ENCODE data around the gene TSPAN31.
"Not testable (repeated sequence)": the region's sequence is repeated elsewhere in the genome, so short reads cannot be mapped to it uniquely, and the experiment has no call there.

TSPAN31 gene

DNA sequence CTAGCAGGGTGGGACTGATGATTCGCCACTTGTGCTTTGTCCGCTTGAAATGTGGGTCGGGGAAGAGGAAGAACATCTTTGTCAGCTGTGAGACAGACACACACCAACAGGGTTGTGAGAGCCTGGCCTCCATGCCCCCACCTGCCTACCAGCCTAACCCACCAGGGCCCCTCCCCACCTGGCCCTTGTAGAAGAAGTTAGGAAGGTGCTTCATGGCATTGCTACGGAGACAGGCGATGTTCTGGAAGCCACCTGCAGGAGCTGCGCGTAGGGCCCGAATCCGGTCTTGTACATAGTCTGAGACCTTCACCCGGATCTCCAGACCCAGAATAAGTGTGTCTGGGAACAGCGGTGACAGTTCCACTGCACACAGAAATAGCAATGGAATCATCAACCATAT lies 24.8 kb downstream of the TSPAN31 start:
- no peak for DNase-seq

DNA sequence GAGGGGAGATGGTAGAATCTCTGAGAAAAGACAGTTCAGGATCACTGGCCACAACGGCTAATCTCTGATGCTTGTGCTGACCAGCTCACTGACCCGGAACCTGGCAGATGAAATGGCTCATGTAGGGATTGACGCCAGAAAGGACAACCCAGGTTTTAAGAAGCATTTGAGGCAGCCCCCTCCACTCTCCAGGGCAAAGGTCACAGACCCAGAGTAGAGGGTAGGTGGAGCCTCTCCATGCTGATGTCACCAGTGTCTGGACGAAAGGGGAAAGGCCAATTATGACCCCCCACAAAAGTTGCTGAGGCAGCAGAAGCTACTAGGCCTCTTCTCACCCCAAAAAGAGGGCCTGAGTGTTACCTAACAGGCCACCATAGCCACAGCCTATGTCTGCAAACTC lies 25.9 kb downstream of the TSPAN31 start:
- DNase-seq = no peak

DNA sequence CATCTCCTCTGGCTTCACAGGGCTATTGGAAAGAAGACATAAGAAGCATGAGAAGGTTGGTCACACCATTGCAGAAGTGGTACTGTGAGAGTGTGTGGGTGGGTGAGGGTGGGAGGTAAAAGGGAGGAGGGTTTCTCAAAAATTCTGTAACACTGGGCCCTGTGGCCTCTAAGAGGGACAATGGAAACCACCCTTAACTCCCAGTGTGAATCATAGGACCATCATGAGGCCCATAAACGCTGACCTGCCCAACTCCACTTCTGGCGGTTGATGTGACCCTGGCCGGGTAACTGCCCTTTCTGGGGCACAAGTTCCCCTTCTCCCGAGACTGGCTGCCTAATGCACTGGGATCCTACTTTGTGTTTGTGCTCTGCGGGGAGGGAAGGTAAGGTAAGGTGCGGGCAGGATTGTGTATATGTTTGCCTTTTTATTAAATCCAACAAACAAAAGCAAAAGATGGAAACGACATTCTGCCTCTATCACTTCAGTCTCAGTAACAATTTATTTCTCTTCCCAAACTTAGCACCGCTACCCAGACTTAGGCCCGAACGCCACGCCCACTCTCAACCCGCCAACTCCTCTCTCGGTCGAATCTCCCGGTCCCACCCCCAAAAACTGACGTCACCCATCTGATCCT lies 26.5 kb downstream of the TSPAN31 start:
- peak; percentile 91 for DNase-seq

- peak; percentile 96 for DNase-seq
These were observed 27.1 kb downstream of the TSPAN31 start, which contains the start of gene METTL1 for GRCh38 chr12:57771873-57772428. TSS of gene METTL1 (minus strand) at chr12:57772105. CDS start at chr12:57772083, 22 bp downstream.

DNA sequence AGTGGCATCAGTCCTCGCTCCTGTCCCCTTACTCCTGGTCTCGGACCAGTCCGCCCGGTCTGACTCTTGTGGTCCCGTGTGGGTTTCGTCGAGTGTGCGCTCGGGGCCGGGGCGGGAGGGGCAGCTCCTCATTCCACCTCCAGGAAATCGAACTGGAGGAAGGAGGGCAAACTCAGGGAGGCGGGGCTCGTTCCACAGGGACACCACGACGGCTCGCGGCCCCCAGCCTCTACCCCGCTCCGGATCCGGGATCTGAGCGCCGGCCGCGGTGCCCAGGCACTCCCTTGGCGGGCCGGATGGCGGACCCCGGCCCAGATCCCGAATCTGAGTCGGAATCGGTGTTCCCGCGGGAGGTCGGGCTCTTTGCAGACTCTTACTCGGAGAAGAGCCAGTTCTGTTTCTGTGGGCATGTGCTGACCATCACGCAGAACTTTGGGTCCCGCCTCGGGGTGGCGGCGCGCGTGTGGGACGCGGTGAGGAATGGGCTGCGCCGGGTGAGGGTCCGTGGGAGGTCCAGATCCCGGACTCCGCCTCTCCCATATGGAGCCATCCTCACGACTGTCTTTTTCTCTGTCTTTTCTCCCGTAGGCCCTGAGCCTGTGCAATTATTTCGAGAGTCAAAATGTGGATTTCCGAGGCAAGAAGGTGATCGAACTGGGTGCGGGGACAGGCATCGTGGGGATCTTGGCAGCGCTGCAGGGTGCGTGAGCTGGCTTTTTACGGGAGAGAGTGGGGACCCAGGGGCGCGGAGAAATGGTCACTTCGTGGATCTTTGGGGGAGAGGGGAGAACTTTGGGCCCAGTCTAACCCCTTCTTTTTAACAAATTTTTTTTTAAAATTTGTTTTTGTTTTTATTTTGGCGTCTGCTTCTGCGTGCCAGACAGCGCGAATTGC lies 27.8 kb downstream of the TSPAN31 start, which contains the start of gene EEF1AKMT3:
EEF1AKMT3 (plus strand) TSS at position 186 of the 894 bp plus-strand sequence; CDS start at position 297, 111 bp downstream.
- DNase-seq = peak; percentile 19

DNA sequence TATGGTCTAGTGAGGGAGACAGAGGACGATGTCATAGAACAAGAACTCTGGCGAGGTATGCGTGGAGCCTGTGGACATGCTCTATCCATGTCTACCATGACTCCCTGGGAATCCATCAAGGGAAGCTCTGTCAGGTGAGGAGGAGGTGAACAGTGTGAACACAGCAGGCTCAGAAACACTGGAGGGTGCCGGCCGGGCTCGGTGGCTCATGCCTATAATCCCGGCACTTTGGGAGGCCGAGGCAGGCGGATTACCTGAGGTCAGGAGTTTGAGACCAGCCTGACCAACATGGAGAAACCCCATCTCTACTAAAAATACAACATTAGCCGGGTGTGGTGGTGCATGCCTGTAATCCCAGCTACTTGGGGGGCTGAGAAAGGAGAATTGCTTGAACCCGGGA lies 29.8 kb downstream of the TSPAN31 start:
- DNase-seq = not testable (repeated sequence)

DNA sequence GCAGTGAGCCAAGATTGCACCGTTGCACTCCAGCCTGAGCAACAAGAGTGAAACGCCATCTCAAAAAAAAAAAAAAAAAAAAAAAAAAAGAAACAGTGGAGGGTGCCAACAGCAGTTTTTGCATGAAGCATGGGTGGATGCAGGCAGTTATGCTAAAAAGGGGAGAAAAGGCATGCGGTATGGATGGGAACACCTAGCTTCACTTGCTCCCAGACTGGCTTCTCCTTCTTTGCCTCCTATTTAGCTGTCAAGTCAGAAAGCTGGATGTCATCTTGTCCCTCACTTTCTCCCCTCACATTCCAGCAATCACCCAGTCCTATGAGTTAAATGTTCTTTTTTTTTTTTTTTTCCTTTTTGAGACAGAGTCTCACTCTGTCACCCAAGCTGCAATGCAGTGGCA lies 30.2 kb downstream of the TSPAN31 start:
- DNase-seq = no peak

DNA sequence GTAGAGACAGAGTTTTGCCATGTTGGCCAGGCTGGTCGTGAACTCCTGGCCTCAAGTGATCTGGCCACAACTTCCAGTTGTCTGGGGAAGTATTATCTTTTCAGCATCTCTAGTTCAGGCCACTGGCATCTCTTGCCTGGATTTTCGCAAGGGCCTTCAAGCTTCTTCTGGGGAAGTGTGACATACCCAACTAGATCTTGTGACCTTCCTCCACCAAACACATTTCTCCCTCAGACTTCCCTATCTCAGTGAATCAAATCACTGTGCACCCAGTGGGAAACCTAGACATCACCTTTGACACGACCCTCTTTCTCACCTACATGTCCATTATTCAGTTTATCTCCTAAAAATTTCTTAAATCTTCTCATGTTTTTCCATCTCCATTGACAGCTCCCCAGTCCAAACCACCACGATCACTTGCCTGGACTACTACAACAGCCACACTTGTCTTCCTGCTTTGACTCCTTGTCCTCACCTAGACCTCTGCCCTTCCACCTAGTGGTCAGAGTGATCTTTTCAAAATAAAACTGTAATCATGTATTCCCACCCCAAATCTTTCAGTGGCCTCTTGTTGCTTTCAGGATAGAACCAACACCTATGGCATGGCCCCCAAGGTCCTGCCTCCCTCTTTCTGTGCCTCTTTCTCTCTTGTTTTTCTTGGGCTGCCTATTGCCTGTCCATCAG lies 30.9 kb downstream of the TSPAN31 start:
- DNase-seq = no peak

GRCh38 chr12:57776247-57776587 lies 31.4 kb downstream of the TSPAN31 start:
- no peak for DNase-seq

DNA sequence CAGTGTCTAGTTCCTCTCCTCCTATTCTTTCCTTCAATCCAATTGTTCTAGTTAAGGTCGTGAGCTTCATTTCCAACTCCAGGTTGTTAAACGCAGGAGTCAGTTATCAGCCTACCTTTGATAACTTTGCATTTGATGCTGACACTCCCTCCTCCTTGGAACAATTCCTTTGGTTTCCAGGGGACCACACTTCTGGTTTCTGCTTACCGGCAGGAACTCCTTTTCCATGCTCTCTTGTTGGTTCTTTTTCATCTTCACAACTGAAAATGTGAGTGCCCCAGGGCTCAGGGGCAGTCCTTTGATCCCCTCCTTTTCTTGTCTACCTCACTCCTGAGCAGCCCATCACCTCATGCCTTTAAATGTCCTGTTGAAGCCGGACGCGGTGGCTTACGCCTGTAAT lies 32.5 kb downstream of the TSPAN31 start:
- no peak for DNase-seq

DNA sequence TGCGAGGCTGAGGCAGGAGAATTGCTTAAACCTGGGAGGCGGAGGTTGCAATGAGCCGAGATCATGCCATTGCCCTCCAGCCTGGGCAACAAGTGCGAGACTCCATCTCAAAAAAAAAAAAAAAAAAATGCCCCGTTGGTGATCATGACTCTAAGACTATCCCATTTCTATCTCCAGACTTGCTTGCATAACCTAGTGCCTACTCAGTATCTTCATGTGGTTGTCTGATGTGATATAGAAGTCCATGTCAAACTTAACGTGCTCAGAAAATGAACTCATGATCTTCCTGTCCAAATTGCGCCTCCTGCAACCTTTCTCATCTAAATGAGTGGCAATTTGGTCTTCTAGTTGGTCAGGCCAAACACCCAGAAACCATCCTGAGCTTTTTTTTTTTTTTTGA lies 33.1 kb downstream of the TSPAN31 start:
- no peak for DNase-seq

DNA sequence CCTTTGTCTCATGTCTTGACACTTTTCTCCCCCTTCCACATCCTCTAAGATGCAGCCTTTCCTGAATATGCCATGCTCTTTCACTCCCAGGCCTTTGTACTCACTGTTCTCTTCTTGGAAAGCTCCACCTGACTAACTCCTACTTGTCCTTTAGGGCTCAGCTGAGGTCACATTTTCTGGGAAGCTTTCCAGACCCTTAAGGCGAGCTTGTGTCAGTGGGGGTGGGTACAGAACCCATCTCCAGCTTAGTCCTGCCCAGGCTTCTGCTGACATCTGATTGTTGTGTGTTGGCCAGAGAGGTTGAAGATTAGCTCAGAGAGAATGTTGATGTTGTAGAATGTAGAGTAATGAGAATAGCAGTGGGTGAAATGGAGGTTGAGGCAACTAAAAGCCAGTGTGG lies 34.9 kb downstream of the TSPAN31 start:
- DNase-seq = no peak

GRCh38 chr12:57780284-57780897 lies 35.6 kb downstream of the TSPAN31 start:
- DNase-seq = no peak

- DNase-seq = no peak
These were observed 36.4 kb downstream of the TSPAN31 start for GRCh38 chr12:57781244-57781643.

GRCh38 chr12:57781801-57782200 lies 37.0 kb downstream of the TSPAN31 start:
- DNase-seq = no peak

- no peak for DNase-seq
These were observed 37.4 kb downstream of the TSPAN31 start for GRCh38 chr12:57782243-57782607.

GRCh38 chr12:57782608-57783465 lies 38.0 kb downstream of the TSPAN31 start, which contains the start of gene TSFM:
TSS of gene TSFM (plus strand) at chr12:57782787. CDS start at chr12:57782802, 15 bp downstream.
- peak; percentile 96 for DNase-seq

DNA sequence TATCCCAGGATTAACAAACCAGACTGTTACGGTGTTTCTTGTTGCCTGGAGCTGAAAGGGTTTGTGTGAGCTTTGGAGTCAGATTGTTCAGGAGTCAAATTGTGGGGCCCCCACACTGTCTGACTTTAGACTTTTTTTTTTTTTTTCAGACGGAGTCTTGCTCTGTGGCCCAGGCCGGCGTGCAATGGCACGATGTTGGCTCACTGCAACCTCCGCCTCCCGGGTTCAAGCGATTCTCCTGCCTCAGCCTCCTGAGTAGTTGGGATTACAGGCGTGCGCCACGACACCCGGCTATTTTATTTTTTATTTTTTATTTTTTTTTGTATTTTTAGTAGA lies 38.6 kb downstream of the TSPAN31 start:
- DNase-seq = no peak

DNA sequence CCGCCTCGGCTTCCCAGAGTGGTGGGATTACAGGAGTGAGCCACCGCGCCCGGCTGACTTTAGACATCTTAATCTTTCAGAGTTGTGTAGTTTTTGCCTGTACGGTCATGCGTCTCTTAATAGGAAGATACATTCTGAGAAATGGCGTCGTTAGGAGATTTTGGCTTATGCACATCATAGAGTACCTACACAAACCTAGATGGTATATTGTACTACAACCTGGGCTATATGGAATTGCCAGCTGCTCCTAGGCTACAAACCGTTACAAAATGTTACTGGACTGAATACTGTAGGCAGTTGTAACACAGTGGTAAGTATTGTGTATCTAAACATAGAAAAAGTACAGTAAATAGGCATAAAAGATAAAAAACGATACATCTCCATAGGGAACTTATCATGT lies 39.0 kb downstream of the TSPAN31 start:
- DNase-seq = no peak

- DNase-seq = no peak
These were observed 49.1 kb downstream of the TSPAN31 start for GRCh38 chr12:57793920-57794319.

- no peak for DNase-seq
These were observed 50.5 kb downstream of the TSPAN31 start for GRCh38 chr12:57795354-57795753.

GRCh38 chr12:57796996-57797395 lies 52.2 kb downstream of the TSPAN31 start:
- DNase-seq = no peak
